ENCODE data around the gene CPN2.

Gene CPN2, protein sequence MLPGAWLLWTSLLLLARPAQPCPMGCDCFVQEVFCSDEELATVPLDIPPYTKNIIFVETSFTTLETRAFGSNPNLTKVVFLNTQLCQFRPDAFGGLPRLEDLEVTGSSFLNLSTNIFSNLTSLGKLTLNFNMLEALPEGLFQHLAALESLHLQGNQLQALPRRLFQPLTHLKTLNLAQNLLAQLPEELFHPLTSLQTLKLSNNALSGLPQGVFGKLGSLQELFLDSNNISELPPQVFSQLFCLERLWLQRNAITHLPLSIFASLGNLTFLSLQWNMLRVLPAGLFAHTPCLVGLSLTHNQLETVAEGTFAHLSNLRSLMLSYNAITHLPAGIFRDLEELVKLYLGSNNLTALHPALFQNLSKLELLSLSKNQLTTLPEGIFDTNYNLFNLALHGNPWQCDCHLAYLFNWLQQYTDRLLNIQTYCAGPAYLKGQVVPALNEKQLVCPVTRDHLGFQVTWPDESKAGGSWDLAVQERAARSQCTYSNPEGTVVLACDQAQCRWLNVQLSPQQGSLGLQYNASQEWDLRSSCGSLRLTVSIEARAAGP

DNA sequence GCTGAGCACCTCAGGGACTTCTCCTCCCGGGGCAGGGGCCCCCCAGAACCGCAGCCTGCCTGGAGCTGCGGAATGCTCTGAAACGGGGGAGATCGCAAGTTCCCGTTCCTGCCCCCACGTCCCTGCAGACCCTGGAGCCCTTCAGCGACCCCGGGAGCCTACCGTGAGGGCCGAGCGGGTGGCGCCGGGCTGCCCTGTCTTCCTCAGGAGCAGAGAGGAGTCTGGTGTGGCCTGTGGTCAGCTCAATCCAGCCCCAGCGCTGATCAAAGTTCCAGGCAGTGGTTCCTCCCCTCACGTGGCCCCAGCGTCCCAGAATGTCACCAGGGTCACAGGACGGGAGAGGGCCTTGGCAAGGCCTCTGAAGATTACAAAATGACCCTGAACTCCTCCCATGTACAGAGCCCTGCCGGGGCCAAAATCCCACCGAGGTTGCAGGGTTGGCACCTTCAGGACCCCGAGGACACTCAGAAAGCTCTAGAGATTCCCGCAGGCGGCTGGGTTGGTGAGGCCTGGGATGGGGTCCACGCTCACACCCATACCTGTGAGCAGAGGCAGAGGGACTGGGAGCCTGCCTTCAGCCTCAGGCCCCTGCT is at the start of gene CPN2:
CPN2 (minus strand) TSS at position 249 of the 593 bp plus-strand sequence. CDS start 8,626 bp downstream, outside the sequence.
- no peak for DNase-seq (ENCODE audit: low spot score)

- no peak for DNase-seq (ENCODE audit: low spot score)
Measured at GRCh38 chr3:194399874-194400411, 48.8 kb upstream of the CPN2 start.

GRCh38 chr3:194399166-194399565 is 48.0 kb upstream of the CPN2 start, which contains the start of gene GP5:
Gene GP5, minus strand, starts transcription at chr3:194399266. Its CDS starts 984 bp downstream, at chr3:194398282.
- no peak for DNase-seq (ENCODE audit: low spot score)

GRCh38 chr3:194397757-194398312 is 46.7 kb upstream of the CPN2 start:
- peak; percentile 9 for DNase-seq (ENCODE audit: low spot score)

DNA sequence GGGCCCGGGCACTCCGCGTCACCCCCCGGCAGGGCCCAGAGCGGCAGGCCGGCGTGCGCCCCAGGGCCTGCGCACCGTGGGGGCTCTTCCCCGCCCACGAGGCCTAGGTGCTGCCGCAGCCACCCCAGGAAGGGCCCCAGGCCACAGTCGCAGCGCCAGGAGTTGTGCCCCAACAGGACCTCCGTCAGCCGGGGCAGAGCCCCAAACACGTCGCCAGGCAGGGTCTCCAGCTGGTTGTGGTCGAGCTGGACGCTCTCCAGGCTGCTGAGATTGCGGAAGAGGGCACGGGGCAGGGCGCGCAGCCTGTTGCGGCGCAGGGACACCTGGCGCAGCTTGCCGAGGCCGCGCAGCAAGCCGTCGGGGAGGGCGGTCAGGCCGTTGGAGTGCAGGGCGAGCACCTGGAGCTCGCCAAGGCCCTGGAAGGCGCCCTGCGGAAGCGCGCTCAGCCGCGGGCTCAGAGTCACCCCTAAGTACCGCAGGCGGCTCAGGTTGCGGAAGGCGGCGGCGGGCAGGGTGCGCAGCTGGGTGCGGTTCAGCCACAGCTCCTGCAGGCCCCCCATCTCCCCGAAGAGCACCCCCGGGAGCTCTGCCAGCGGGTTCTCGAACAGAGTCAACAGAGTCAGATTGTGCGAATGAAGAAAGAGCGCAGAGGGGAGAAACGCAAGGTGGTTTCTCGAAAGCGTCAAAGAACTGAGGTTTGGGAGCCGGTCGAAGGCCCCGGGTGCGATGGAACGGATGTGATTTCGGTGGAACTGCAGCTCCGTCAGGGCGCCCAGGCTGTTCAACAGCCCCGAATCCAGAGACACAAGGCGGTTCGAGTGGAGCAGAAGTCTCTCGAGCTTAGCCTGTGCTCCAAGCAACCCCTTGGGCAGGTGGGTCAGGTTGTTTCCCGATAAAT is 46.0 kb upstream of the CPN2 start:
- peak; percentile 12 for DNase-seq (ENCODE audit: low spot score)

GRCh38 chr3:194396539-194396858 is 45.4 kb upstream of the CPN2 start:
- no peak for DNase-seq (ENCODE audit: low spot score)

GRCh38 chr3:194395778-194396538 is 44.8 kb upstream of the CPN2 start:
- peak; percentile 59 for DNase-seq (ENCODE audit: low spot score)

DNA sequence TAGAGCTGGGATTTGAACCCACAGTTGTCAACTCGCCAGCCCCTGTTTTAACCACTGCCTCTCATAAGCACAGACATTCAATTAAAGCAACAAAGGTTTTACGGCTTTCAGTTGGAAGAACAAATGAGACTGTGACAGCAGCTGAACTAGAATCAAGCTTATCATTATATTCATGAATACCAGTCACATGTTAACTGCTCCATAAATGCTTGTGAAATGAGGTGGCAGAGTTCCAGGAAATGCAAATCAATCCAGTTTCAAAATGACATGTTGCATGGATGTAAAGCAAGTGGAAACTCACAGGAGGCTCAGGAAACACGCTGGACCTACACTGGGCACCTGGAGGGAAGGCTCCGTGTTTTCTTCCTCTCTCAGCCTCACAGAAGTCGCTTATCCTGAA is 44.1 kb upstream of the CPN2 start:
- DNase-seq (ENCODE audit: low spot score): no peak

DNA sequence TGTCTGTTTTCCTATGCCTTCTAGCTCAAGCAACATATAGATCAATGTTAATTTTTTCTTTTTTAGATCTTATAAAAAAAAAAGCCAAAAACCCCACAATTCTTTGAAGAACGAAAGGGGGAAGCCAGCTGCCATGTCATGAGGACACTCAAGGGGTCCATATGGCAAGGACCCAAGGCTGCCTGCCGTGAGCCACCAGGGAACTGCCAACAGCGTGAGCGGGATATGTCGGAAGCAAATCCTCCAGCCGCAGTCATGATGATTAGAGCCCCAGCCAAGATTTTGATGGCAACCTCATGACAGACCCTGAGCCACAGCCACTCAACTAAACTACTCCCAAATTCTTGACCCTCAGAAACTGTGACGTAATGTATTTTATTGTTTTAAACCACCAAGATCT is 41.4 kb upstream of the CPN2 start:
- DNase-seq (ENCODE audit: low spot score): no peak

DNA sequence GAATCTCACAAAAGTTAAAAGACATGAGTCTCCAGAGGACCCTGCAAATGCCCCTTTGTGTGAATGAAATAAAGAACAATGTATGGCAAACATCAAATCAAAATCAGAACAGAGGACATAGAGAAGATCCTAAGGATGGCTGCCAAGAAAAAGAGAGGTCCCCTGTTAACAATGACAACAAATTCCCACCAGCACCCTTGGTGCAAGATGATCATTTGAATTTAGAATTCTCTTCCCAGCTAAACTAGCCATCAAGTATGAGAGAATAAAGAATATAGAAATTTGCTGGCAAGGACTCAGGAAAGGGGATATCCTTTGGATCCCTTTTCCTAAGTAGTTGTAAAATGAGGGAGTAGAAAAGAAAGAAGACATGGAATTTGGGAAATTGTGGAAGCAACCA is 39.7 kb upstream of the CPN2 start:
- DNase-seq (ENCODE audit: low spot score): no peak

DNA sequence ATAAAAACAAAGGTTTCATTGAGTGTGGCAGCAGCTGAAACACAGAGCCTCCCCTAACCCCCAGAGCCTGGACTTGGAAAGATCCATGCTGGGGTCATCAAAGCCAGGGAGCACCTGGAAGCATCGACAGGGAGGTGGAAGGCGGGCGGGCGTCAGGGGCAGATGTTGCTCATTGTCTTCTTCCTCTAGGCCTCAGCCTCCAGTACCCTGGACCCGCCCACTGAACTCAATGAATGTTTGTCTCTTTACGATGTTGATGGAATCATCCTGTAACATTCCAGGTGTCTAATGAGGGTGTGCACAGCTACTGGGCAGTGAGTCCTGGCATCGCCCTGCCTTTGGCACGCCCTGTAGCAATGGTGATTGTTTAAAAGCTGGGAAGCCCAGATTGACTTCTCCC is 38.1 kb upstream of the CPN2 start:
- DNase-seq (ENCODE audit: low spot score): no peak

DNA sequence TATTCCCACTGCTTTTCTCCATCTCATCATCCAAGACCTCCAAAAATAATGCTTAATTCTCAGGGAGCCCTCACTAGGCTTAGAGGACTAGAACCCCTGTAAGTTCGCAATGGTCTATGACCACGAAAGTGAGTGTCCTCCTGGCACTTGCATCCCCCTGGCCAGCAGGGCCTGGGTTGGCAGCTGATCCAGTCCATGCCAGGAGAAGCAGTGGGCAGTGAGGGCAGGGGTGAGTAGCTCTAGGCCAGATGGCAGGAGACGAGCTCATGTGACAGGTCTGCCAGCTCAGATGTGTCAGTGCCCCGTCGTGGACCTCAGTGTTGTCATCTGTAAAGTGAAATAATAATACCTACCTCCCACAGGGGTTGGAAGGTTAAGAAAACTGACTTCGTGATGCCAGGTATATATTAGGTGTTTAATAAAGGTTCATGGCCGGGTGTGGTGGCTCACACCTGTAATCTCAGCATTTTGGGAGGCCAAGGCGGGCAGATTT is 36.8 kb upstream of the CPN2 start:
- no peak for DNase-seq (ENCODE audit: low spot score)

- DNase-seq (ENCODE audit: low spot score): no peak
Measured at GRCh38 chr3:194387276-194387675, 36.1 kb upstream of the CPN2 start.

- no peak for DNase-seq (ENCODE audit: low spot score)
Measured at GRCh38 chr3:194386648-194387047, 35.5 kb upstream of the CPN2 start.

DNA sequence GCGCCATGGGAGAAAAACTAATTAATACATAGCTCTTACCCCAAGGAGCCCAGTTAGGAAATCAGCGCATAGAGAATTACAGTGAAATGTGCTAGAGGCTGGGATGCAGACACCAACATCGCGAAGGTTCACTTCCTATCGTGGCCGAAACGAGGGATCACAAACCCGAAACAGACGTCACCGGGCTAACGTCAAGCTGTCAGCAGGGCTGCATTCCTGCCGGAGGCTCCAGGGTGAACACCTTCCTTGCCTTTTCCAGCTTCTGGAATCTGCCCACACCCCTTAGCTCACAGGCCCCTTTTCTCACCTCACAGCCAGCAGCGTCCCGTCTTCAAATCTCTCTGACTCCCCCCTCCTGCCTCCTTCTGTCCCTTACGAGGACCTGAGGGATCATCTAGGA is 34.9 kb upstream of the CPN2 start:
- DNase-seq (ENCODE audit: low spot score): no peak

DNA sequence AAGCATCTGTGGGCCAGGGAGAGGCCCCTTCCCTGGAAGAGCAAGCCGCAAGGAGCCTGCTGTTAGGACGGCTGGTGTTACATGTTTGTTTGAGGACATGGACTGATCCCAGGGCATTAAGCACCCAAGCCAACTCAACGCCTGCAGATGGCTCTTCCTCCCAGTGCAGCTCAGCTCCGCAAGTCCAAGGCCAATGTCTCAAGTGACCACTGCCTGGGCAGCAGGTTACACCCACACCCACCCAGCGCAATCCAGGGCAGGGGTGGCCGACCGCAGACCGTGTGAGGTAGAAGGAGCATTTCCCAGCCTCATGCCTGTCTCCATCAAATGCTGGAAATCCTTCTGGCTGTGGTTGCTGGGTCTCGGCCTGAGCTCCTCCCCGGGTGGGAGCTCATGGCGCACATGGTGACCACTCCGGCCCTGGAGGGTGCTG is 33.5 kb upstream of the CPN2 start:
- no peak for DNase-seq (ENCODE audit: low spot score)

DNA sequence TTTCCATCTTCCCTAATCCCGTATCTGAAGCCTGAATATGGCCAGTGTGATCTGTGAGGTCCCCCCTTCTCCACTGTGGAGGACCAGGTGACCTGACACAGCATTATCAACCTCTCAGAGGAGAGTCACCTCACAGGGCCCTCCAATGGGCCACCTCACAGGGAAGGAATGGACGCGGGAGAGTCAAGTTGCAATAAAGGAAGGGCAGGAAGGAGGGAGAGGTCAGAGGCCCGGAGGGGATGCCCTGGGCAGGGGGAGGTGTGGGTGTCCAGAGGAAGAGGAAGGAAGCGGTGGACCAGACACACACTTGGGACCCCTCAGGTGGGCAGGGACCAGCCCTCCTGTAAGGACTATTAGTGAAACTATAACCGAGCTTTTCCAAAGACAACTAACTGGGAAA is 33.0 kb upstream of the CPN2 start:
- no peak for DNase-seq (ENCODE audit: low spot score)

DNA sequence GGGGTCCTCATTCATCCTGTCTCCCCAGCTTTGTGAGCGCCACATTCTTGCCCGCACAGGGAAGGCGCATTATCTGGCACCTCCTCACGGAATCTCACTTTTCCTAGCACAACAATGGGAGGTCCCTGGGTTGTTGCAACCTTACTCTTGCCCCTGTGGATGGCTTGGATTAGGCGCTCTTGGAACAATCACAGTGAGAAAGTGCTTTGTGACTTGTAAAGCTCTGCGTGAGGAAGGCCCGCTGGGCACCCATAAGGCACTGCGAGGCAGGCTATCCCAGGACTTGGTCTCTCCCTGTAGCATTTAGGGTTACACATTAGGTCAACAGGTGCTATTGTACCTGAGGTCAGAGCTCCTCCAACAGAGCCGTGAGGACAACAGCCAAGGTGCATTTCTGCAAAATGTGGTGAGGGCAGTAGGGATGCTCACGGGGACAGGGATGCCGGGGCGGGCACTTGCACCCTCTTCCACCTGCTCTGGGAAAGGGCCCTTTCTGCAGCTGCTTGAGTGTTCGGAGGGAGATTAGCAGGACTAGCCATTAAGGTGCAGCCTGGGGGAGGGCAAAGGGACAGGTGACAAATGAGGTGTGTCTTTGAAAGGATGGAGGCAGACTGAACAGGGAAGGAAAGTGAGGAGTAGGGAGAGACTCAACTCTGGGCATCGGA is 32.3 kb upstream of the CPN2 start:
- DNase-seq (ENCODE audit: low spot score): no peak

DNA sequence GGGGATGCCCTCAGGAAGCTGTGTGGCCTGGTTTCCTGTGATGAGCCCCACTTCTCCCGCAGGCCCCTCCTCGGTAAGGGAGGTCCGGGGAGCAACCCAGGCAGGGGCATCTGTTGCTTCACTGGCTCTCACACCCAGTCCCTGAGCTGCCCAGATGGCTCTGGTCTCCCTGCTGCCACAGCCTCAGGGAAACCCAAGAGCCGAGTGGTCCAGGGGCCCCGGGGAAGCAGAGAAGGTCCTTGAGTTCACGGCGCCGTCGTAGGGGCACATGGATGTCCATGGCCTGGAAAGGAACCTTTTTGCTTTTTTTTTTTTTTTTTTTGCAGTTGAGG is 31.7 kb upstream of the CPN2 start:
- DNase-seq (ENCODE audit: low spot score): no peak

DNA sequence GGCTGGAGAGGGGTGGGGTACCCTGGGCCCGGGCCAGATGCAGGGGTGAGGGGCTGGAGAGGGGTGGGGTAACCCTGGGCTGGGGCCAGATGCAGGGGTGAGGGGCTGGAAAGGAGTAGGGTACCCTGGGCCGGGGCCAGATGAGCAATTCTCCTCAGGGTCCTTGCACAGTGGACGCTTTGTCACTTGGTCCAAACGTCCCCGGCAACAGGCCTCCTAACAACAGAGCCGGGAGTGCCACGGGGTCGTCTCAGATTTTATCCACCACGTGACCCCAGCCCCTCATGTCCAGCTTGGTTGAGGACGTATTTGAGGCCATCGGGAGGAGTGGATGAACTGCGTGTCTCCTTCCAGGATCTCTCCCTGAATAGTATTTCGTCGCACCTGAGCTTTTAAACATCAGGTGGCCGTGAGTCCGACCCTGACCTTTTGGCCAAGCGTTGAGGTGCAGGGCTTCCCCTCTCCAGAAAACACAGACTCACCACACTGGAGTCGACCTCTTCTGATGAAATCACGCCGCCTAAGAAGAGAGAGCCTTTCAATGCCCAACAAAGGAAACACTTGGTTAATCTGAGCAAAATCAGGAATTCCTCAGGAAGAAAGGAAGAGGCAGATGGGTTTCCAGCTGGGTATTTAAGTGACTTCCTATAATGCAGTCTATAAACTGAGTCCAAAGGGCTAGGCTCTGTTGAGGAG is 31.2 kb upstream of the CPN2 start:
- no peak for DNase-seq (ENCODE audit: low spot score)
